ENCODE measurements around the gene CDK8. TPM values are rescaled to one million over a fixed set of nuclear protein-coding genes. Genes with fewer than 3 reads are reported as not detected.
"Not testable (repeated sequence)": the region's sequence is repeated elsewhere in the genome, so short reads cannot be mapped to it uniquely, and the experiment has no call there.

The CDK8 gene
- total and polyA plus RNA-seq, 8 donors: 9.4 to 48.4 (median 13.1) TPM

GRCh38 chr13:26247011-26247410 is 6.9 kb upstream of the CDK8 start:
- Histone ChIP-seq H3K27me3 (peaks cover 0 to 4% (median 0%) of the 10 kb centered on the region in 3 donors), H3K36me3 (no peaks in the 10 kb centered on the region), H3K9me3 (peaks cover 0 to 5% (median 0%) of the 10 kb centered on the region in 4 donors), H3K27ac (no peak overlapping the region), H3K4me1 (no peaks in the 10 kb centered on the region), H3K4me3 (no peak overlapping the region)
- DNase-seq: no peak
- intact Hi-C loops (cut with DNase I; ENCODE audit: low total_unique reads): no loop called here
- WGBS, 5 donors: 64 to 84% (median 73%) methylated on average over 2 of the region's 2 CpGs
- TF ChIP-seq POLR2A (IDR thresholded peaks at IDR 0.05): no peak
- TF ChIP-seq EP300 (IDR thresholded peaks at IDR 0.05): no peak
- no peak for TF ChIP-seq POLR2AphosphoS5 (IDR thresholded peaks at IDR 0.05)
- no peak for TF ChIP-seq CTCF (IDR thresholded peaks at IDR 0.05)

- DNase-seq: no peak
- H3K4me3 ChIP-seq: no peak overlapping the region
- WGBS, 5 donors: 27 to 39% (median 34%) methylated on average over 3 of the region's 3 CpGs
These were observed 6.3 kb upstream of the CDK8 start for GRCh38 chr13:26247608-26248007.

GRCh38 chr13:26249551-26249950 is 4.4 kb upstream of the CDK8 start:
- peaks cover 0 to 5% (median 0%) of the 10 kb centered on the region in 4 donors for H3K4me1 ChIP-seq
- DNase-seq: no peak
- intact Hi-C loops (cut with DNase I; ENCODE audit: low total_unique reads): no loop called here
- no peak overlapping the region for H3K4me3 ChIP-seq
- no peaks in the 10 kb centered on the region for H3K36me3 ChIP-seq
- H3K27ac ChIP-seq: no peak overlapping the region
- peaks cover 0 to 4% (median 0%) of the 10 kb centered on the region in 3 donors for H3K27me3 ChIP-seq
- no peaks in the 10 kb centered on the region for H3K9me3 ChIP-seq
- TF ChIP-seq EP300 (IDR thresholded peaks at IDR 0.05) (no peak), POLR2A (IDR thresholded peaks at IDR 0.05) (no peak), CTCF (IDR thresholded peaks at IDR 0.05) (no peak), POLR2AphosphoS5 (IDR thresholded peaks at IDR 0.05) (no peak)

More at GRCh38 chr13:26247608-26248007, 6.3 kb upstream of the CDK8 start:
- no peaks in the 10 kb centered on the region for H3K9me3 ChIP-seq
- TF ChIP-seq EP300 (IDR thresholded peaks at IDR 0.05) (no peak), CTCF (IDR thresholded peaks at IDR 0.05) (no peak), POLR2A (IDR thresholded peaks at IDR 0.05) (no peak), POLR2AphosphoS5 (IDR thresholded peaks at IDR 0.05) (no peak)
- H3K36me3 ChIP-seq: no peaks in the 10 kb centered on the region
- no peaks in the 10 kb centered on the region for H3K4me1 ChIP-seq
- peaks cover 0 to 4% (median 0%) of the 10 kb centered on the region in 3 donors for H3K27me3 ChIP-seq
- H3K27ac ChIP-seq: no peak overlapping the region
- intact Hi-C loops (cut with DNase I; ENCODE audit: low total_unique reads): no loop called here

GRCh38 chr13:26252006-26252405 is 1.9 kb upstream of the CDK8 start:
- H3K36me3 ChIP-seq; DNase-seq; H3K9me3 ChIP-seq; intact Hi-C loops (cut with DNase I; ENCODE audit: low total_unique reads); H3K27me3 ChIP-seq; H3K27ac ChIP-seq; H3K4me3 ChIP-seq: not testable (repeated sequence)
- peaks cover 8 to 27% (median 16%) of the 10 kb centered on the region in 4 donors for H3K4me1 ChIP-seq
- 72 to 96% (median 88%) methylated on average over 4 of the region's 4 CpGs for WGBS, 5 donors

- WGBS, 5 donors: 32 to 44% (median 39%) methylated on average over 9 of the region's 9 CpGs
- H3K27ac ChIP-seq: peak overlapping the region; percentile 92 to 100 (median 94)
- intact Hi-C loops (cut with DNase I; ENCODE audit: low total_unique reads): no loop called here
- H3K9me3 ChIP-seq: no peaks in the 10 kb centered on the region
- H3K36me3 ChIP-seq: no peaks in the 10 kb centered on the region
- H3K4me1 ChIP-seq: peaks cover 8 to 36% (median 24%) of the 10 kb centered on the region in 4 donors
- TF ChIP-seq CTCF (IDR thresholded peaks at IDR 0.05) (no peak), POLR2AphosphoS5 (IDR thresholded peaks at IDR 0.05) (no peak), EP300 (IDR thresholded peaks at IDR 0.05) (no peak), POLR2A (IDR thresholded peaks at IDR 0.05) (no peak)
- DNase-seq: no peak
- H3K27me3 ChIP-seq: peaks cover 0 to 4% (median 0%) of the 10 kb centered on the region in 3 donors
- H3K4me3 ChIP-seq: peak overlapping the region; percentile 83 to 97 (median 88)
These were observed 605 bp upstream of the CDK8 start for GRCh38 chr13:26253262-26253786.
